Measurements from ENCODE around the gene SBK3.

SBK3 gene

DNA sequence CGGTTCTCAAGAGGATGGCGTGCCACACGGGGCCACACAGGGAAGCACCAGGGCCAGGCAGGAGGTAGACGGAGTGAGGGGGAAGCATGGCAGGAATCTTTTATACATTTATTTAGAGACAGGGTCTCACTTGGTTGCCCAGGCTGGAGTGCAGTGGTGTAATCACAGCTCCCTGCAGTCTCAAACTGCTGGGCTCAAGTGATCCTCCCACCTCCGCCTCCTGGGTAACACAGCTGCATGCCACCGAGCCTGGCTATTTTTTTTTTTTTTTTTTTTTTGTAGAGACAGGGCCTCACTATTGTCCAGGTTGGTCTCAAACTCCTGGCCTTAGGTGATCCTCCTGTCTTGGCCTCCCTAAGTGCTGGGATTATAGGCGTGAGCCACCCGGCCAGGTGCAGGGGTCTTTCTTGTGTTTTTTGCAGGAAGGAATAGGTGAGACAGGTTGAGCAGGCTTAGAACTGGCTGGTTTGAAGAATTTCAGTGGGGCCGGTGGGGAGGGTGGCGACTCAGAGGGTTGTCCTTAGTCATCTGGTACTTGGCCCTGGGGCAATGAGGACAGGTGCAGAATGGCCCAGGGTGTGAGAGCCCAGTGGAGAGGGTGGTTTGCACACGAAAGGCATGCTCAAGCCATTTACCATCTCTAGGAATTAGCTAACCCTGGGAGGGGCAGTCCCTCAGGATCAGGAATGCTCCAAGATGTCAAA, 49.5 kb downstream of the SBK3 start:
- Histone ChIP-seq H3K79me1 (ENCODE audit: low read length) (no peaks in the 10 kb centered on the region), H3K27me3 (ENCODE audit: insufficient read depth, low read length) (no peaks in the 10 kb centered on the region), H3K4me1 (ENCODE audit: control insufficient read depth in 1 of 2, insufficient read depth in 2 of 2, low read length in 2 of 2) (peaks cover 11 to 17% of the 10 kb centered on the region in 2 experiments), H4K8ac (ENCODE audit: low read depth, low read length) (no peak overlapping the region), H4K91ac (ENCODE audit: low read depth, low read length) (no peak overlapping the region), H2AK5ac (ENCODE audit: low read length) (no peak overlapping the region), H3K27ac (ENCODE audit: low read depth, low read length) (no peak overlapping the region), H2BK12ac (ENCODE audit: low read length) (no peak overlapping the region), H4K12ac (ENCODE audit: low read depth, low read length) (no peak overlapping the region), H2BK120ac (ENCODE audit: insufficient read depth, low read length, poor library complexity) (no peak overlapping the region), H3K36me3 (ENCODE audit: control insufficient read depth in 1 of 2, insufficient read depth in 2 of 2, low read length in 2 of 2) (peaks cover 30 to 33% of the 10 kb centered on the region in 2 experiments), H2BK5ac (ENCODE audit: low read depth, low read length, poor library complexity) (no peak overlapping the region), H3K14ac (ENCODE audit: low read length) (no peak overlapping the region), H3K4me3 (ENCODE audit: low read depth, low read length) (no peak overlapping the region), H3K23ac (ENCODE audit: low read length) (no peak overlapping the region), H3K79me2 (ENCODE audit: control insufficient read depth, insufficient read depth, low read length, poor library complexity) (no peaks in the 10 kb centered on the region), H3K9me3 (ENCODE audit: insufficient read depth, low read depth, low read length) (no peaks in the 10 kb centered on the region), H3K4ac (ENCODE audit: low read depth, low read length) (no peak overlapping the region), H3K9ac (ENCODE audit: low read length) (no peak overlapping the region), H3K18ac (ENCODE audit: low read length) (no peak overlapping the region), H3K4me2 (ENCODE audit: low read length) (no peak overlapping the region), H2AFZ (ENCODE audit: insufficient read depth, low read length, poor library complexity) (no peak overlapping the region)
- DNase-seq, result peak; percentile 82 to 85
- WGBS (ENCODE audit: extremely low coverage, insufficient coverage, insufficient read length), result no CpG with 5 or more reads among the region's 11 CpGs

GRCh38 chr19:55494172-55494761, 51.1 kb downstream of the SBK3 start:
- no peak overlapping the region for H2BK120ac ChIP-seq (ENCODE audit: insufficient read depth, low read length, poor library complexity)
- no peak overlapping the region for H2BK5ac ChIP-seq (ENCODE audit: low read depth, low read length, poor library complexity)
- no CpG with 5 or more reads among the region's 22 CpGs for WGBS (ENCODE audit: extremely low coverage, insufficient coverage, insufficient read length)
- H3K79me1 ChIP-seq (ENCODE audit: low read length), result peaks cover 5% of the 10 kb centered on the region
- H4K12ac ChIP-seq (ENCODE audit: low read depth, low read length), result no peak overlapping the region
- H4K91ac ChIP-seq (ENCODE audit: low read depth, low read length), result no peak overlapping the region
- no peaks in the 10 kb centered on the region for H3K9me3 ChIP-seq (ENCODE audit: insufficient read depth, low read depth, low read length)
- no peak overlapping the region for H3K23ac ChIP-seq (ENCODE audit: low read length)
- peak overlapping the region; percentile 1 for H3K14ac ChIP-seq (ENCODE audit: low read length)
- H3K27me3 ChIP-seq (ENCODE audit: insufficient read depth, low read length), result no peaks in the 10 kb centered on the region
- H3K9ac ChIP-seq (ENCODE audit: low read length), result no peak overlapping the region
- H2BK12ac ChIP-seq (ENCODE audit: low read length), result no peak overlapping the region
- no peak overlapping the region for H3K4me2 ChIP-seq (ENCODE audit: low read length)
- H3K4ac ChIP-seq (ENCODE audit: low read depth, low read length), result no peak overlapping the region
- no peak overlapping the region for H4K8ac ChIP-seq (ENCODE audit: low read depth, low read length)
- peaks cover 18 to 24% of the 10 kb centered on the region in 2 experiments for H3K36me3 ChIP-seq (ENCODE audit: control insufficient read depth in 1 of 2, insufficient read depth in 2 of 2, low read length in 2 of 2)
- H2AFZ ChIP-seq (ENCODE audit: insufficient read depth, low read length, poor library complexity), result no peak overlapping the region
- H3K4me3 ChIP-seq (ENCODE audit: low read depth, low read length), result no peak overlapping the region
- peak overlapping the region; percentile 5 for H2AK5ac ChIP-seq (ENCODE audit: low read length)
- no peak overlapping the region for H3K27ac ChIP-seq (ENCODE audit: low read depth, low read length)
- peaks cover 18 to 24% of the 10 kb centered on the region in 2 experiments for H3K4me1 ChIP-seq (ENCODE audit: control insufficient read depth in 1 of 2, insufficient read depth in 2 of 2, low read length in 2 of 2)
- no peak for DNase-seq
- no peaks in the 10 kb centered on the region for H3K79me2 ChIP-seq (ENCODE audit: control insufficient read depth, insufficient read depth, low read length, poor library complexity)
- peak overlapping the region; percentile 3 for H3K18ac ChIP-seq (ENCODE audit: low read length)

DNA sequence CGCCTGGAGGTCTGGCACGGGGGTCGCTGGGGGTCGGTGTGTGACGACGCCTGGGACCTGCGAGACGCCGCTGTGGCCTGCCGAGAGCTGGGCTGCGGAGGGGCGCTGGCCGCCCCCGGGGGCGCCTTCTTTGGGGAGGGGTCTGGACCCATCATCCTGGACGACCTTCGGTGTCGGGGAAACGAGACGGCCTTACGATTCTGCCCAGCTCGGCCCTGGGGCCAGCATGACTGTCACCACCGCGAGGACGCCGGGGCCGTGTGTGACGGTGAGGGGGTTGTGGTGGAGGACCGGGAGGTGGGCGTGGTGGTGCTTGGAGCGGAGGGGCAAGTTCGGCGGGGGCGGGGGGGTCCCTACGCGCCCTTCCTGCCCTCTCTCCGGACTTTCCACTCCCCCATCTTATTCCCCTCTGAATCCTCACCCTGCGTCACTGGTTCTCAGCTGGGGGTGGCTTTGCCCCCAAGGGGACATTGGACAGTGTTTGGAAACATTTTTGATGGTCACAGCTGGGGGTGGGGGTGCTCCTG, 51.6 kb downstream of the SBK3 start:
- H3K27me3 ChIP-seq (ENCODE audit: insufficient read depth, low read length), result no peaks in the 10 kb centered on the region
- no peak overlapping the region for H2AFZ ChIP-seq (ENCODE audit: insufficient read depth, low read length, poor library complexity)
- no peak overlapping the region for H3K9ac ChIP-seq (ENCODE audit: low read length)
- peak overlapping the region; percentile 63 for H3K18ac ChIP-seq (ENCODE audit: low read length)
- DNase-seq, result no peak
- peak overlapping the region; percentile 80 for H2AK5ac ChIP-seq (ENCODE audit: low read length)
- no peaks in the 10 kb centered on the region for H3K9me3 ChIP-seq (ENCODE audit: insufficient read depth, low read depth, low read length)
- H2BK5ac ChIP-seq (ENCODE audit: low read depth, low read length, poor library complexity), result peak overlapping the region; percentile 18
- peak overlapping the region; percentile 23 for H3K27ac ChIP-seq (ENCODE audit: low read depth, low read length)
- H4K8ac ChIP-seq (ENCODE audit: low read depth, low read length), result peak overlapping the region; percentile 23
- H3K79me1 ChIP-seq (ENCODE audit: low read length), result peaks cover 9% of the 10 kb centered on the region
- no peak overlapping the region for H3K4ac ChIP-seq (ENCODE audit: low read depth, low read length)
- H2BK12ac ChIP-seq (ENCODE audit: low read length), result peak overlapping the region; percentile 46
- no CpG with 5 or more reads among the region's 38 CpGs for WGBS (ENCODE audit: extremely low coverage, insufficient coverage, insufficient read length)
- peaks cover 19 to 28% of the 10 kb centered on the region in 2 experiments for H3K4me1 ChIP-seq (ENCODE audit: control insufficient read depth in 1 of 2, insufficient read depth in 2 of 2, low read length in 2 of 2)
- H3K14ac ChIP-seq (ENCODE audit: low read length), result peak overlapping the region; percentile 11
- no peak overlapping the region for H3K23ac ChIP-seq (ENCODE audit: low read length)
- no peak overlapping the region for H3K4me2 ChIP-seq (ENCODE audit: low read length)
- H3K79me2 ChIP-seq (ENCODE audit: control insufficient read depth, insufficient read depth, low read length, poor library complexity), result peaks cover 2% of the 10 kb centered on the region
- H4K91ac ChIP-seq (ENCODE audit: low read depth, low read length), result peak overlapping the region; percentile 81
- H3K36me3 ChIP-seq (ENCODE audit: control insufficient read depth in 1 of 2, insufficient read depth in 2 of 2, low read length in 2 of 2), result peaks cover 17 to 24% of the 10 kb centered on the region in 2 experiments
- peak overlapping the region; percentile 65 for H2BK120ac ChIP-seq (ENCODE audit: insufficient read depth, low read length, poor library complexity)
- H4K12ac ChIP-seq (ENCODE audit: low read depth, low read length), result peak overlapping the region; percentile 3
- no peak overlapping the region for H3K4me3 ChIP-seq (ENCODE audit: low read depth, low read length)

GRCh38 chr19:55493052-55493644, 52.2 kb downstream of the SBK3 start:
- peaks cover 5% of the 10 kb centered on the region for H3K79me2 ChIP-seq (ENCODE audit: control insufficient read depth, insufficient read depth, low read length, poor library complexity)
- no peak overlapping the region for H2AFZ ChIP-seq (ENCODE audit: insufficient read depth, low read length, poor library complexity)
- no peaks in the 10 kb centered on the region for H3K9me3 ChIP-seq (ENCODE audit: insufficient read depth, low read depth, low read length)
- H3K36me3 ChIP-seq (ENCODE audit: control insufficient read depth in 1 of 2, insufficient read depth in 2 of 2, low read length in 2 of 2), result peaks cover 17 to 21% of the 10 kb centered on the region in 2 experiments
- no peak overlapping the region for H3K4me3 ChIP-seq (ENCODE audit: low read depth, low read length)
- peak overlapping the region; percentile 63 for H3K18ac ChIP-seq (ENCODE audit: low read length)
- peak overlapping the region; percentile 23 for H4K8ac ChIP-seq (ENCODE audit: low read depth, low read length)
- no CpG with 5 or more reads among the region's 18 CpGs for WGBS (ENCODE audit: extremely low coverage, insufficient coverage, insufficient read length)
- H2AK5ac ChIP-seq (ENCODE audit: low read length), result peak overlapping the region; percentile 80
- H3K4ac ChIP-seq (ENCODE audit: low read depth, low read length), result no peak overlapping the region
- peak overlapping the region; percentile 18 for H2BK5ac ChIP-seq (ENCODE audit: low read depth, low read length, poor library complexity)
- no peak for DNase-seq
- peak overlapping the region; percentile 3 for H4K12ac ChIP-seq (ENCODE audit: low read depth, low read length)
- peaks cover 23 to 32% of the 10 kb centered on the region in 2 experiments for H3K4me1 ChIP-seq (ENCODE audit: control insufficient read depth in 1 of 2, insufficient read depth in 2 of 2, low read length in 2 of 2)
- H3K79me1 ChIP-seq (ENCODE audit: low read length), result peaks cover 13% of the 10 kb centered on the region
- peak overlapping the region; percentile 81 for H4K91ac ChIP-seq (ENCODE audit: low read depth, low read length)
- no peak overlapping the region for H3K9ac ChIP-seq (ENCODE audit: low read length)
- no peak overlapping the region for H3K23ac ChIP-seq (ENCODE audit: low read length)
- peak overlapping the region; percentile 46 for H2BK12ac ChIP-seq (ENCODE audit: low read length)
- peak overlapping the region; percentile 65 for H2BK120ac ChIP-seq (ENCODE audit: insufficient read depth, low read length, poor library complexity)
- H3K27me3 ChIP-seq (ENCODE audit: insufficient read depth, low read length), result no peaks in the 10 kb centered on the region
- H3K4me2 ChIP-seq (ENCODE audit: low read length), result no peak overlapping the region
- H3K14ac ChIP-seq (ENCODE audit: low read length), result peak overlapping the region; percentile 11
- peak overlapping the region; percentile 23 for H3K27ac ChIP-seq (ENCODE audit: low read depth, low read length)
